NCI-H2227 treated with DMSO at 0.1 percent for 48 hours (cell line): ENCODE data around the gene KLF1.
"Not testable (repeated sequence)": the region's sequence is repeated elsewhere in the genome, so short reads cannot be mapped to it uniquely, and the experiment has no call there.

ENCODE experiments used
- DNase-seq: peaks from one replicate; lab custom pipeline; 2025; lab: John Stamatoyannopoulos, UW

Gene KLF1

GRCh38 chr19:12886969-12887747 lies at the start of gene KLF1:
TSS of gene KLF1 (minus strand) at chr19:12887201. CDS start at chr19:12887140, 61 bp downstream.
- DNase-seq, result no peak

GRCh38 chr19:12936582-12936981 lies 49.6 kb upstream of the KLF1 start:
- DNase-seq, result no peak

GRCh38 chr19:12935071-12935470 lies 48.1 kb upstream of the KLF1 start:
- DNase-seq, result no peak

GRCh38 chr19:12933287-12934072 lies 46.5 kb upstream of the KLF1 start, which contains the start of gene FARSA:
TSS of gene FARSA (minus strand) at chr19:12933711. CDS start at chr19:12933696, 15 bp downstream.
- peak; percentile 78 for DNase-seq

GRCh38 chr19:12932392-12933286 lies 45.6 kb upstream of the KLF1 start:
- no peak for DNase-seq

- DNase-seq, result no peak
These were observed 43.1 kb upstream of the KLF1 start for GRCh38 chr19:12930002-12930645.

- DNase-seq, result no peak
These were observed 37.8 kb upstream of the KLF1 start for GRCh38 chr19:12924621-12925310.

- DNase-seq, result no peak
These were observed 36.0 kb upstream of the KLF1 start for GRCh38 chr19:12922959-12923358.

- DNase-seq, result no peak
These were observed 34.0 kb upstream of the KLF1 start for GRCh38 chr19:12921047-12921446.

GRCh38 chr19:12918253-12918652 lies 31.3 kb upstream of the KLF1 start:
- DNase-seq, result no peak

GRCh38 chr19:12915860-12916259 lies 28.9 kb upstream of the KLF1 start:
- not testable (repeated sequence) for DNase-seq

GRCh38 chr19:12913851-12914690 lies 27.1 kb upstream of the KLF1 start:
- no peak for DNase-seq

- peak; percentile 77 for DNase-seq
These were observed 26.1 kb upstream of the KLF1 start for GRCh38 chr19:12913011-12913561.

- peak; percentile 55 for DNase-seq
These were observed 25.6 kb upstream of the KLF1 start for GRCh38 chr19:12912571-12912970.

GRCh38 chr19:12907166-12907565 lies 20.2 kb upstream of the KLF1 start:
- no peak for DNase-seq

- no peak for DNase-seq
These were observed 13.0 kb upstream of the KLF1 start for GRCh38 chr19:12899891-12900518.

GRCh38 chr19:12896460-12896859 lies 9.5 kb upstream of the KLF1 start:
- DNase-seq, result no peak

- no peak for DNase-seq
These were observed 6.6 kb upstream of the KLF1 start for GRCh38 chr19:12893582-12893981.

- DNase-seq, result no peak
These were observed 4.6 kb upstream of the KLF1 start for GRCh38 chr19:12891553-12892021.
